Ovary (tissue), 3 donors: Measurements from ENCODE around the gene GTPBP6.

Source experiments
- EP300 ChIP-seq: sonication (generic); formaldehyde crosslinking; IDR thresholded peaks from one replicate; pipeline ENCODE4 v1.6.1; 2017; ENCODE audit warnings: antibody characterized with exemption
- POLR2A ChIP-seq: fragments of 450-650 bp; IDR thresholded peaks from one replicate; pipeline ENCODE4 v1.6.1; 2017; ENCODE audit warnings: antibody characterized with exemption, mild to moderate bottlenecking, moderate library complexity
- TF ChIP-seq, protein P1 (sequence below), 3 donors: fragments of 450-650 bp in 2 of 3; fragments of 200-600 bp in 1 of 3; IDR thresholded peaks; one replicate each; pipeline versions ENCODE4 v1.5.1 to v1.8.0; 2016 to 2022; ENCODE audit warnings: antibody characterized with exemption in 3 of 3, mild to moderate bottlenecking in 1 of 3
- donor health status: DM: no; HTN: no; CAD: no.

- TF ChIP-seq, protein P1, sequence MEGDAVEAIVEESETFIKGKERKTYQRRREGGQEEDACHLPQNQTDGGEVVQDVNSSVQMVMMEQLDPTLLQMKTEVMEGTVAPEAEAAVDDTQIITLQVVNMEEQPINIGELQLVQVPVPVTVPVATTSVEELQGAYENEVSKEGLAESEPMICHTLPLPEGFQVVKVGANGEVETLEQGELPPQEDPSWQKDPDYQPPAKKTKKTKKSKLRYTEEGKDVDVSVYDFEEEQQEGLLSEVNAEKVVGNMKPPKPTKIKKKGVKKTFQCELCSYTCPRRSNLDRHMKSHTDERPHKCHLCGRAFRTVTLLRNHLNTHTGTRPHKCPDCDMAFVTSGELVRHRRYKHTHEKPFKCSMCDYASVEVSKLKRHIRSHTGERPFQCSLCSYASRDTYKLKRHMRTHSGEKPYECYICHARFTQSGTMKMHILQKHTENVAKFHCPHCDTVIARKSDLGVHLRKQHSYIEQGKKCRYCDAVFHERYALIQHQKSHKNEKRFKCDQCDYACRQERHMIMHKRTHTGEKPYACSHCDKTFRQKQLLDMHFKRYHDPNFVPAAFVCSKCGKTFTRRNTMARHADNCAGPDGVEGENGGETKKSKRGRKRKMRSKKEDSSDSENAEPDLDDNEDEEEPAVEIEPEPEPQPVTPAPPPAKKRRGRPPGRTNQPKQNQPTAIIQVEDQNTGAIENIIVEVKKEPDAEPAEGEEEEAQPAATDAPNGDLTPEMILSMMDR (IDR thresholded peaks at IDR 0.05): no peak
- TF ChIP-seq POLR2A (no peak), EP300 (no peak)
Observed at GRCh38 chrX:345020-345925, 26.7 kb upstream of the GTPBP6 start.
